Spleen (tissue), 7 donors: ENCODE results near the gene R3HDML.

ENCODE experiments used
- CTCF ChIP-seq, 11 experiments: fragments of 200-600 bp in 7 of 11; fragments of 450-650 bp in 4 of 11; sonication (generic) in 4 of 11; IDR thresholded peaks in 8 of 11; conservative IDR thresholded peaks in 3 of 11; 1 replicate in 7 of 11; 2 replicates in 4 of 11; pipeline versions ENCODE4 v1.4.0 to v1.8.0; 2016 to 2021; ENCODE audit warnings: antibody characterized with exemption in 11 of 11, inconsistent platforms in 4 of 11, mild to moderate bottlenecking in 1 of 11
- POLR2A ChIP-seq, 3 donors: fragments of 450-650 bp; IDR thresholded peaks; one replicate each; pipeline ENCODE4 v1.5.1; 2017; ENCODE audit warnings: antibody characterized with exemption in 3 of 3, mild to moderate bottlenecking in 1 of 3
- POLR2AphosphoS5 ChIP-seq, 3 donors: sonication (generic); formaldehyde crosslinking; IDR thresholded peaks; one replicate each; pipeline ENCODE4 v1.5.1; 2017; ENCODE audit warnings: antibody characterized with exemption in 3 of 3
- donor health status: DM: no; HTN: no; CAD: no; lungs with moderate emphysema.
- donor health status: DM: no; HTN: no; CAD: no.
- donor health status: DM: no; HTN: no; CAD: no.

DNA sequence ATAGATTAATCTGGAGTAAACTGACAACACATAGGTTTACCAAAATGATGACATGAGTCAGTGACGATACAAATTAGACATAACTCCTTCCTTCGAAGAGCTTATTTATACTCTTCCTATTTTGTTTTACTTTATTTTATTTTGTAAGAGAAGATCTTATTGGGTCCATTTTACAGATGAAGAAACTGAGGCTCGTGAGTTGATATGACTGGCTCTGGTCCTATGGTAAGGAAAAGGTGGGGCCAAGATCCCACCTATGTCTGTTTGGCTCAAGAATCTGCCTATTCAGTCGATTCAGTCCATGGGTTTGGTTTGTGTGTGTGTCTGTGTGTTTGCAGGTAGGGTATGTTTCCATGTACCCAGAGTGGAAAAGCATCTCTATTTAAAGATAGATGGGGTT is 8.4 kb upstream of the R3HDML start:
- TF ChIP-seq CTCF (IDR thresholded peaks at IDR 0.05 in 8 of 11, conservative IDR thresholded peaks at IDR 0.05 in 3 of 11) (no peak), POLR2A (IDR thresholded peaks at IDR 0.05) (no peak), POLR2AphosphoS5 (IDR thresholded peaks at IDR 0.05) (no peak)
